GM23248 (cell line): ENCODE data around the gene OR10A7. TPM values are rescaled to one million over a fixed set of nuclear protein-coding genes. Genes with fewer than 3 reads are reported as not detected.

Experiments
- DNase-seq: peaks from one replicate; pipeline ENCODE4 v3.0.0-alpha.2; 2015
- H2AFZ ChIP-seq: fragments of 200-600 bp; sonication (generic); 2 replicates; pipeline ENCODE4 v1.6.1; 2016; ENCODE audit warnings: antibody characterized with exemption
- H3F3A ChIP-seq: fragments of 200-600 bp; sonication (generic); 2 replicates; pipeline ENCODE4 v1.6.1; 2016; ENCODE audit warnings: mild to moderate bottlenecking, antibody characterized with exemption, mixed run types; ENCODE audit not compliant: insufficient read depth
- H3K27ac ChIP-seq: fragments of 200-600 bp; sonication (generic); 2 replicates; pipeline ENCODE4 v1.5.1; 2016; ENCODE audit warnings: mild to moderate bottlenecking
- H3K27me3 ChIP-seq: fragments of 200-600 bp; sonication (generic); replicated peaks from 2 replicates; pipeline ENCODE4 v1.6.1; 2016; ENCODE audit warnings: mild to moderate bottlenecking; ENCODE audit not compliant: insufficient read depth
- H3K36me3 ChIP-seq: fragments of 200-600 bp; sonication (generic); 2 replicates; pipeline ENCODE4 v1.6.1; 2016; ENCODE audit warnings: low read depth, mild to moderate bottlenecking
- H3K4me1 ChIP-seq: fragments of 200-600 bp; sonication (generic); 2 replicates; pipeline ENCODE4 v1.6.1; 2016; ENCODE audit warnings: mild to moderate bottlenecking; ENCODE audit not compliant: insufficient read depth
- H3K4me2 ChIP-seq: fragments of 200-600 bp; sonication (generic); one replicate; pipeline ENCODE4 v1.6.1; 2016; ENCODE audit warnings: mild to moderate bottlenecking; ENCODE audit not compliant: unreplicated experiment
- H3K4me3 ChIP-seq: fragments of 200-600 bp; sonication (generic); 2 replicates; pipeline ENCODE4 v1.5.1; 2016; ENCODE audit warnings: mild to moderate bottlenecking
- H3K79me2 ChIP-seq: fragments of 200-600 bp; sonication (generic); 2 replicates; pipeline ENCODE4 v1.6.1; 2016; ENCODE audit warnings: mild to moderate bottlenecking; ENCODE audit not compliant: insufficient read depth
- H3K9ac ChIP-seq: fragments of 200-600 bp; sonication (generic); 2 replicates; pipeline ENCODE4 v1.6.1; 2016; ENCODE audit warnings: mild to moderate bottlenecking
- H3K9me2 ChIP-seq: fragments of 200-600 bp; sonication (generic); 2 replicates; pipeline ENCODE4 v1.6.1; 2016; ENCODE audit warnings: mixed run types, mild to moderate bottlenecking, moderate library complexity; ENCODE audit not compliant: insufficient read depth
- H3K9me3 ChIP-seq: fragments of 200-600 bp; sonication (generic); one replicate; pipeline ENCODE4 v1.6.1; 2017; ENCODE audit warnings: low read depth
- H4K20me1 ChIP-seq: fragments of 200-600 bp; sonication (generic); 2 replicates; pipeline ENCODE4 v1.6.0; 2016; ENCODE audit not compliant: insufficient read depth
- EZH2 ChIP-seq: fragments of 200-600 bp; sonication (generic); IDR thresholded peaks from 2 replicates; pipeline ENCODE4 v1.6.1; 2018; ENCODE audit warnings: antibody characterized with exemption, mild to moderate bottlenecking; ENCODE audit not compliant: insufficient read depth, poor library complexity, severe bottlenecking
- EZH2phosphoT487 ChIP-seq: fragments of 200-600 bp; sonication (generic); IDR thresholded peaks from 2 replicates; pipeline ENCODE4 v1.6.1; 2018; ENCODE audit warnings: antibody characterized with exemption, moderate library complexity, mild to moderate bottlenecking, low read depth; ENCODE audit not compliant: insufficient read depth
- whole genome bisulfite sequencing, 2 experiments: methylation state at CpG; one replicate each; pipeline ENCODE4 v1.1.6; 2015 to 2017; ENCODE audit warnings: low lambda C conversion rate in 2 of 2, low coverage in 1 of 2; ENCODE audit errors: missing lambda C conversion rate in 2 of 2; 5-methylcytosine and 5-hydroxymethylcytosine counted together
- in situ Hi-C: fragments of 300-500 bp; cut with MboI; formaldehyde crosslinking; loops from 2 replicates; pipeline ENCODE4 v1.15.0; 2020
- polyA plus RNA-seq: library from polyadenylated mRNA; unstranded; fragments of >200 nt; fragmentation: Nextera tagmentation; extraction: Ambion mirVana; gene quantifications from 2 replicates; pipeline ENCODE4 v1.2.1, GENCODE V29; 2016
- total RNA-seq: library from RNA; depleted of rRNA; stranded (reverse); fragments of >200 nt; shearing (Covaris generic); gene quantifications from 2 replicates; pipeline ENCODE4 v1.2.3, GENCODE V29; 2014

Gene OR10A7
- total and polyA plus RNA-seq, 2 experiments from 2014 or later, result not detected

DNA sequence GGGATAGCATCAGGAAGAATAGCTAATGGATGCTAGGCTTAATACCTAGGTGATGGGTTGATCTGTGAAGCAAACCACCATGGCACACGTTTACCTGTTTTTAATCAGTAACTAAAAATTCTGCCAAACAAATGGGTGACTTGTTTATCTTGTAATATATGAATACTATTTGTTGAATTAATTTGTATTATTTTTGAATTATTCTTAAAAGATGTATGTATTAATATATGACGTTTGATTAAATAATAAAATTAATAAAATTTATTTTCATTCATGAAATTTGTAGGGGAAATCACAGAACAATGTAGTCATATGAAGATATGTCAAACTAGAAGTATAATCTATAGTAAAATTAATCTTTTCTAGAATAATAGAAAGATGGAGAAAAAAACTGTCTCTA, 32.3 kb upstream of the OR10A7 start:
- Histone ChIP-seq H3K79me2 (no peaks in the 10 kb centered on the region), H4K20me1 (no peaks in the 10 kb centered on the region), H3K4me1 (no peaks in the 10 kb centered on the region), H3K27me3 (no peaks in the 10 kb centered on the region), H3K4me2 (no peak overlapping the region), H3K9me2 (no peaks in the 10 kb centered on the region), H3K9ac (no peak overlapping the region), H3K27ac (no peak overlapping the region), H3K4me3 (no peak overlapping the region), H3F3A (no peaks in the 10 kb centered on the region), H3K9me3 (no peaks in the 10 kb centered on the region), H2AFZ (no peak overlapping the region), H3K36me3 (no peaks in the 10 kb centered on the region)
- no peak for DNase-seq
- in situ Hi-C loops, result no loop called here
- TF ChIP-seq EZH2, result no peak
- no peak for TF ChIP-seq EZH2phosphoT487
- WGBS, 2 experiments, result 0% methylated on average over 2 of the region's 2 CpGs

GRCh38 chr12:55188974-55189556, 31.8 kb upstream of the OR10A7 start:
- 0% methylated on average over 4 of the region's 4 CpGs for WGBS, 2 experiments
- in situ Hi-C loops, result no loop called here
- no peaks in the 10 kb centered on the region for H3K9me3 ChIP-seq
- no peak overlapping the region for H2AFZ ChIP-seq
- no peak overlapping the region for H3K4me3 ChIP-seq
- no peaks in the 10 kb centered on the region for H3K79me2 ChIP-seq
- H3F3A ChIP-seq, result no peaks in the 10 kb centered on the region
- no peaks in the 10 kb centered on the region for H3K9me2 ChIP-seq
- no peak overlapping the region for H3K9ac ChIP-seq
- TF ChIP-seq EZH2phosphoT487 (no peak), EZH2 (no peak)
- no peak overlapping the region for H3K27ac ChIP-seq
- no peaks in the 10 kb centered on the region for H4K20me1 ChIP-seq
- H3K36me3 ChIP-seq, result no peaks in the 10 kb centered on the region
- H3K4me1 ChIP-seq, result no peaks in the 10 kb centered on the region
- no peaks in the 10 kb centered on the region for H3K27me3 ChIP-seq
- DNase-seq, result peak; percentile 63
- no peak overlapping the region for H3K4me2 ChIP-seq

- H3K4me3 ChIP-seq, result no peak overlapping the region
- in situ Hi-C loops, result loop anchor here (10.0 kb wide), 1 partner anchor 420 kb away; no protein-coding TSS in a partner anchor
- H3K9me2 ChIP-seq, result no peaks in the 10 kb centered on the region
- no peak for TF ChIP-seq EZH2
- TF ChIP-seq EZH2phosphoT487, result no peak
- H3K79me2 ChIP-seq, result no peaks in the 10 kb centered on the region
- WGBS, 2 experiments, result 39 to 58% methylated on average over 3 of the region's 3 CpGs
- no peaks in the 10 kb centered on the region for H3K27me3 ChIP-seq
- no peak for DNase-seq
- no peak overlapping the region for H2AFZ ChIP-seq
- H3K4me2 ChIP-seq, result no peak overlapping the region
- no peaks in the 10 kb centered on the region for H3K4me1 ChIP-seq
- no peaks in the 10 kb centered on the region for H4K20me1 ChIP-seq
- H3K36me3 ChIP-seq, result no peaks in the 10 kb centered on the region
- H3F3A ChIP-seq, result no peaks in the 10 kb centered on the region
- H3K9ac ChIP-seq, result no peak overlapping the region
- H3K27ac ChIP-seq, result no peak overlapping the region
- H3K9me3 ChIP-seq, result no peaks in the 10 kb centered on the region
Measured at GRCh38 chr12:55194382-55194781, 26.4 kb upstream of the OR10A7 start.

DNA sequence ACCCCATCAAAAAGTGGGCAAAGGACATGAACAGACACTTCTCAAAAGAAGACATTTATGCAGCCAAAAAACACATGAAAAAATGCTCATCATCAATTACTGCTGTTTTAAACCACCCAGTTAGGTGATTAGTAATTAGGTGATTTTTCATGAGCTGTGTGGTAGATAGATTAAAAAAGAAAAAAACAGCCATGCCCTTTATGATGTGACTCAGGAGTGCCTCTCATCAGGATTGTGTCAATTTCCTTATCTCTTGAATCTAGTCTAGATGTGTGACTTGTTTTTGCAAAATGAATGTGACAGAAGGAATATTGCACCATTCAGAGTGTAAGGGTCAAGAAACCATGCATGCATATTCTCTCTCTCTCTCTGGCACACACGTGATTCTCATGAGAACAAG, 5.7 kb downstream of the OR10A7 start:
- no peak for DNase-seq
- no peaks in the 10 kb centered on the region for H3K36me3 ChIP-seq
- no peaks in the 10 kb centered on the region for H3F3A ChIP-seq
- H3K9me2 ChIP-seq, result peaks cover 5% of the 10 kb centered on the region; the same call in 1 of the 2 replicates
- H3K9me3 ChIP-seq, result no peaks in the 10 kb centered on the region
- no peaks in the 10 kb centered on the region for H3K27me3 ChIP-seq
- 0 to 10% methylated on average over 1 of the region's 1 CpG for WGBS, 2 experiments
- no peak overlapping the region for H2AFZ ChIP-seq
- no peak overlapping the region for H3K4me2 ChIP-seq
- H3K79me2 ChIP-seq, result no peaks in the 10 kb centered on the region
- H4K20me1 ChIP-seq, result no peaks in the 10 kb centered on the region
- H3K4me1 ChIP-seq, result no peaks in the 10 kb centered on the region
- H3K27ac ChIP-seq, result no peak overlapping the region
- TF ChIP-seq EZH2, result no peak
- no peak for TF ChIP-seq EZH2phosphoT487
- no peak overlapping the region for H3K4me3 ChIP-seq
- H3K9ac ChIP-seq, result no peak overlapping the region
- in situ Hi-C loops, result no loop called here
